Measurements from ENCODE around the gene CRB1. TPM values are rescaled to one million over a fixed set of nuclear protein-coding genes. Genes with fewer than 3 reads are reported as not detected.

Gene CRB1
- polyA plus RNA-seq, 1 donor from 2014 or later: 2.3 TPM

DNA sequence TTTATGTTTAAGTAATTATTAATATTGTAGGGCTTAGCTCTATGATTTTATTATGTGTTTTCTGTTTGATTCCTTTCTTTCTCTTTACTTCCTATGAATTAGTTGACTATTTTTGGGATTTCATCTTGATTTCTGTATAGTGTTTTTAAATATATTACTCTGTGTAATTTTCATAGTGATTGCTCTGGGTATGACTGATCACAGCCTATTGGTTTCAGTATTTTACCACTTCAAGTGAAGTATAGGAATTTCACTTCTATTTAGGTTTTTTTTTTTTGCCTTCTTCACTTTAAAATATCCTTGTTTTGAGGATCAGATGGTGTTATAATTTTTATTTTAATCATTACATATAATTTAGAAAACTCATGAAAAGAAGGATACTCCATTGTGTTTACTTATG, 94.8 kb downstream of the CRB1 start:
- no peaks in the 10 kb centered on the region for H3K9me2 ChIP-seq (ENCODE audit: insufficient read depth, low read length)
- H3F3A ChIP-seq (ENCODE audit: insufficient read depth, low read length, poor library complexity, severe bottlenecking): no peaks in the 10 kb centered on the region
- H3K4me3 ChIP-seq (ENCODE audit: low read length): no peak overlapping the region
- H3K36me3 ChIP-seq (ENCODE audit: insufficient read depth, low read length): no peaks in the 10 kb centered on the region
- H3K27ac ChIP-seq (ENCODE audit: low read length): no peak overlapping the region
- H3K9ac ChIP-seq (ENCODE audit: low read length): no peak overlapping the region
- no peaks in the 10 kb centered on the region for H3K27me3 ChIP-seq (ENCODE audit: insufficient read depth, low read depth, low read length)
- no peak overlapping the region for H3K4me2 ChIP-seq (ENCODE audit: low read length)
- TF ChIP-seq, protein P1, sequence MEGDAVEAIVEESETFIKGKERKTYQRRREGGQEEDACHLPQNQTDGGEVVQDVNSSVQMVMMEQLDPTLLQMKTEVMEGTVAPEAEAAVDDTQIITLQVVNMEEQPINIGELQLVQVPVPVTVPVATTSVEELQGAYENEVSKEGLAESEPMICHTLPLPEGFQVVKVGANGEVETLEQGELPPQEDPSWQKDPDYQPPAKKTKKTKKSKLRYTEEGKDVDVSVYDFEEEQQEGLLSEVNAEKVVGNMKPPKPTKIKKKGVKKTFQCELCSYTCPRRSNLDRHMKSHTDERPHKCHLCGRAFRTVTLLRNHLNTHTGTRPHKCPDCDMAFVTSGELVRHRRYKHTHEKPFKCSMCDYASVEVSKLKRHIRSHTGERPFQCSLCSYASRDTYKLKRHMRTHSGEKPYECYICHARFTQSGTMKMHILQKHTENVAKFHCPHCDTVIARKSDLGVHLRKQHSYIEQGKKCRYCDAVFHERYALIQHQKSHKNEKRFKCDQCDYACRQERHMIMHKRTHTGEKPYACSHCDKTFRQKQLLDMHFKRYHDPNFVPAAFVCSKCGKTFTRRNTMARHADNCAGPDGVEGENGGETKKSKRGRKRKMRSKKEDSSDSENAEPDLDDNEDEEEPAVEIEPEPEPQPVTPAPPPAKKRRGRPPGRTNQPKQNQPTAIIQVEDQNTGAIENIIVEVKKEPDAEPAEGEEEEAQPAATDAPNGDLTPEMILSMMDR (IDR thresholded peaks at IDR 0.05; ENCODE audit: poor library complexity, severe bottlenecking): no peak
- TF ChIP-seq, protein P2, sequence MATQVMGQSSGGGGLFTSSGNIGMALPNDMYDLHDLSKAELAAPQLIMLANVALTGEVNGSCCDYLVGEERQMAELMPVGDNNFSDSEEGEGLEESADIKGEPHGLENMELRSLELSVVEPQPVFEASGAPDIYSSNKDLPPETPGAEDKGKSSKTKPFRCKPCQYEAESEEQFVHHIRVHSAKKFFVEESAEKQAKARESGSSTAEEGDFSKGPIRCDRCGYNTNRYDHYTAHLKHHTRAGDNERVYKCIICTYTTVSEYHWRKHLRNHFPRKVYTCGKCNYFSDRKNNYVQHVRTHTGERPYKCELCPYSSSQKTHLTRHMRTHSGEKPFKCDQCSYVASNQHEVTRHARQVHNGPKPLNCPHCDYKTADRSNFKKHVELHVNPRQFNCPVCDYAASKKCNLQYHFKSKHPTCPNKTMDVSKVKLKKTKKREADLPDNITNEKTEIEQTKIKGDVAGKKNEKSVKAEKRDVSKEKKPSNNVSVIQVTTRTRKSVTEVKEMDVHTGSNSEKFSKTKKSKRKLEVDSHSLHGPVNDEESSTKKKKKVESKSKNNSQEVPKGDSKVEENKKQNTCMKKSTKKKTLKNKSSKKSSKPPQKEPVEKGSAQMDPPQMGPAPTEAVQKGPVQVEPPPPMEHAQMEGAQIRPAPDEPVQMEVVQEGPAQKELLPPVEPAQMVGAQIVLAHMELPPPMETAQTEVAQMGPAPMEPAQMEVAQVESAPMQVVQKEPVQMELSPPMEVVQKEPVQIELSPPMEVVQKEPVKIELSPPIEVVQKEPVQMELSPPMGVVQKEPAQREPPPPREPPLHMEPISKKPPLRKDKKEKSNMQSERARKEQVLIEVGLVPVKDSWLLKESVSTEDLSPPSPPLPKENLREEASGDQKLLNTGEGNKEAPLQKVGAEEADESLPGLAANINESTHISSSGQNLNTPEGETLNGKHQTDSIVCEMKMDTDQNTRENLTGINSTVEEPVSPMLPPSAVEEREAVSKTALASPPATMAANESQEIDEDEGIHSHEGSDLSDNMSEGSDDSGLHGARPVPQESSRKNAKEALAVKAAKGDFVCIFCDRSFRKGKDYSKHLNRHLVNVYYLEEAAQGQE (IDR thresholded peaks at IDR 0.05; ENCODE audit: borderline replicate concordance): no peak
- TF ChIP-seq EP300 (conservative IDR thresholded peaks at IDR 0.05; ENCODE audit: poor library complexity, severe bottlenecking) (no peak), TAF1 (IDR thresholded peaks at IDR 0.05; ENCODE audit: low read depth) (no peak), MXI1 (conservative IDR thresholded peaks at IDR 0.05; ENCODE audit: poor library complexity, severe bottlenecking) (no peak), RAD21 (conservative IDR thresholded peaks at IDR 0.05) (no peak)
- H4K20me1 ChIP-seq (ENCODE audit: insufficient read depth): no peaks in the 10 kb centered on the region
- no peaks in the 10 kb centered on the region for H3K9me3 ChIP-seq (ENCODE audit: low read length)
- no peaks in the 10 kb centered on the region for H3K79me2 ChIP-seq (replicated peaks; ENCODE audit: insufficient read depth, low read length)
- no peak overlapping the region for H2AFZ ChIP-seq (ENCODE audit: low read depth, low read length)

DNA sequence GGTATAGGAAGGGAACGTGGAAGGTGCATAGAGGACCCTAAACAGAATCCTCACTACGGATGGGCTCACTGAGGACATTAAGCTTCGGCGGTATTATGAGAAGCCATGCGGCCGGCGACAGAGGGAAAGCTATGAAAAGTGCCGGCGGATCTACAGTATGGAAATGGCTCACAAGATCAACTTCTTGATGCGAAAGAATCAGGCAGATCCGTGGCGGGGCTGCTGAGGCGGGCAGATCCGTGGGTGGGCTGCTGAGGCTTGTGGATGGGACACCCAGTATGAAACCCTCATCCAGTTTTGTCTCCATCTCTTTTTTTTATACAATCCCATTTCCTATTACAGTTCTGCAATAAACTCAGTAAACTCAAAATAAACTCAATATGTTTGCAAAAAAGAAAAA, 95.8 kb downstream of the CRB1 start:
- H3K79me2 ChIP-seq (replicated peaks; ENCODE audit: insufficient read depth, low read length): no peaks in the 10 kb centered on the region
- no peak overlapping the region for H3K4me3 ChIP-seq (ENCODE audit: low read length)
- no peaks in the 10 kb centered on the region for H3K27me3 ChIP-seq (ENCODE audit: insufficient read depth, low read depth, low read length)
- H4K20me1 ChIP-seq (ENCODE audit: insufficient read depth): no peaks in the 10 kb centered on the region
- TF ChIP-seq POLR2AphosphoS5 (IDR thresholded peaks at IDR 0.05): no peak
- H3K9me2 ChIP-seq (ENCODE audit: insufficient read depth, low read length): no peaks in the 10 kb centered on the region
- H3K36me3 ChIP-seq (ENCODE audit: insufficient read depth, low read length): no peaks in the 10 kb centered on the region
- no peaks in the 10 kb centered on the region for H3F3A ChIP-seq (ENCODE audit: insufficient read depth, low read length, poor library complexity, severe bottlenecking)
- no peak overlapping the region for H2AFZ ChIP-seq (ENCODE audit: low read depth, low read length)
- H3K27ac ChIP-seq (ENCODE audit: low read length): no peak overlapping the region
- H3K9ac ChIP-seq (ENCODE audit: low read length): no peak overlapping the region
- H3K4me2 ChIP-seq (ENCODE audit: low read length): no peak overlapping the region
- H3K9me3 ChIP-seq (ENCODE audit: low read length): no peaks in the 10 kb centered on the region

DNA sequence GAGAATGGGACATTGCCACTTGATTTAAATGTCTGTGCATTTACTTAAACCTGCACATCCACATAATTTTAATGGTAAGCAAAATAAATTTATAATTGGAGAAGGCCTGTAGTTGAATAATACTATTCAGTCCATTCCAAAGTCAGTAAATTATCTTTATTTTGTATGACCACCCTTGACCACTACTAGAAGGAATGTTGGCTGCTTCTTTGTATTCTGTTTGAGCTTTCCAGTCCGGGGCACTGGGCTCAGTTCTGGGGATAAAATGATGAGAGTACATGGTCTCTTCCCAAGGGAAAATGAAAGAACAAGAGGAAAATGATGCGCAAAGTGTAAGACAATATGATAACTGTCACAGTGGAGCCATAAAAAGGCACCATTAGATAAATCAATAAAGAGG, 98.9 kb downstream of the CRB1 start:
- Histone ChIP-seq H3K9ac (ENCODE audit: low read length) (no peak overlapping the region), H3K27ac (ENCODE audit: low read length) (no peak overlapping the region), H4K20me1 (ENCODE audit: insufficient read depth) (no peaks in the 10 kb centered on the region), H3K4me3 (ENCODE audit: low read length) (no peak overlapping the region), H3K36me3 (ENCODE audit: insufficient read depth, low read length) (no peaks in the 10 kb centered on the region), H3K4me2 (ENCODE audit: low read length) (no peak overlapping the region), H2AFZ (ENCODE audit: low read depth, low read length) (no peak overlapping the region), H3K9me3 (ENCODE audit: low read length) (no peaks in the 10 kb centered on the region), H3K27me3 (ENCODE audit: insufficient read depth, low read depth, low read length) (no peaks in the 10 kb centered on the region), H3K9me2 (ENCODE audit: insufficient read depth, low read length) (no peaks in the 10 kb centered on the region), H3F3A (ENCODE audit: insufficient read depth, low read length, poor library complexity, severe bottlenecking) (no peaks in the 10 kb centered on the region), H3K79me2 (replicated peaks; ENCODE audit: insufficient read depth, low read length) (no peaks in the 10 kb centered on the region)
- TF ChIP-seq TAF1 (IDR thresholded peaks at IDR 0.05; ENCODE audit: low read depth) (no peak), SMC3 (conservative IDR thresholded peaks at IDR 0.05; ENCODE audit: poor library complexity) (no peak), POLR2AphosphoS5 (IDR thresholded peaks at IDR 0.05) (no peak), MXI1 (conservative IDR thresholded peaks at IDR 0.05; ENCODE audit: poor library complexity, severe bottlenecking) (no peak), EP300 (conservative IDR thresholded peaks at IDR 0.05; ENCODE audit: poor library complexity, severe bottlenecking) (no peak), RAD21 (conservative IDR thresholded peaks at IDR 0.05) (no peak), EZH2 (IDR thresholded peaks at IDR 0.05; ENCODE audit: borderline replicate concordance, insufficient read depth, low read length, poor library complexity, severe bottlenecking) (no peak)
- TF ChIP-seq, protein P2 (IDR thresholded peaks at IDR 0.05; ENCODE audit: borderline replicate concordance): no peak
- TF ChIP-seq, protein P1 (IDR thresholded peaks at IDR 0.05; ENCODE audit: poor library complexity, severe bottlenecking): no peak

Measured in neural cell (in vitro differentiated cells).